Measurements from ENCODE around the gene LGALS7.

LGALS7 gene

GRCh38 chr19:38737921-38738737, 35.2 kb downstream of the LGALS7 start:
- DNase-seq, result no peak

GRCh38 chr19:38737281-38737865, 35.9 kb downstream of the LGALS7 start:
- no peak for DNase-seq

GRCh38 chr19:38736413-38737280, 36.7 kb downstream of the LGALS7 start:
- no peak for DNase-seq

GRCh38 chr19:38736036-38736412, 37.3 kb downstream of the LGALS7 start:
- no peak for DNase-seq

- peak; percentile 25 for DNase-seq
Observed at GRCh38 chr19:38735257-38735686, 38.0 kb downstream of the LGALS7 start.

- no peak for DNase-seq
Observed at GRCh38 chr19:38734426-38735256, 38.7 kb downstream of the LGALS7 start.

- DNase-seq, result no peak
Observed at GRCh38 chr19:38734176-38734425, 39.2 kb downstream of the LGALS7 start.

- no peak for DNase-seq
Observed at GRCh38 chr19:38733493-38734175, 39.7 kb downstream of the LGALS7 start.

GRCh38 chr19:38733241-38733492, 40.1 kb downstream of the LGALS7 start:
- DNase-seq, result no peak

- no peak for DNase-seq
Observed at GRCh38 chr19:38731654-38732301, 41.5 kb downstream of the LGALS7 start.

- no peak for DNase-seq
Observed at GRCh38 chr19:38730731-38731589, 42.4 kb downstream of the LGALS7 start.

- DNase-seq, result no peak
Observed at GRCh38 chr19:38730470-38730730, 42.9 kb downstream of the LGALS7 start.

GRCh38 chr19:38729653-38730469, 43.5 kb downstream of the LGALS7 start:
- DNase-seq, result no peak

- DNase-seq, result no peak
Observed at GRCh38 chr19:38728752-38729541, 44.4 kb downstream of the LGALS7 start.

GRCh38 chr19:38727868-38728660, 45.3 kb downstream of the LGALS7 start:
- no peak for DNase-seq

- DNase-seq, result no peak
Observed at GRCh38 chr19:38727306-38727867, 45.9 kb downstream of the LGALS7 start.

- DNase-seq, result no peak
Observed at GRCh38 chr19:38726761-38727301, 46.5 kb downstream of the LGALS7 start.

GRCh38 chr19:38726284-38726673, 47.0 kb downstream of the LGALS7 start:
- no peak for DNase-seq
